ENCODE data around the gene FRMPD2.
"Not testable (repeated sequence)": the region's sequence is repeated elsewhere in the genome, so short reads cannot be mapped to it uniquely, and the experiment has no call there.

Gene FRMPD2

DNA sequence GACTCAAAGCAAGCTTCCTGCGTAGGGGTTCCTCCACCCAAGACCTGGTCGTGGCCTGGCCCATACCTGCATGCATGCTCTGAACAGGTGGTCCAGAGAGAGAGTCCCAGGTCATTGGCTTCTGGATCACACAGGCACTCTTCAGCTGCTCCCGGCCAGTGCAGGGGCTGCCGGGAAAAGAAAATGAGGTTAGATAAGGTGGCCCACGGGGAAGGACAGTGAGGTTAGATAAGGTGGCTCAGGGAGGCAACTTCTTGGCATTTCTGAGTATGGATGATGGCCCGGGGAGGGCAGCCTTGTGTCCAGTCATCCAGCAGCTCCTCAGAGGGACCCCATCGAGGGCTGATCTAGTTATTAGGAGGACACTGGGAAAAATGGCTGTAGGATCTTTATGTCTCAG is 87.4 kb downstream of the FRMPD2 start:
- no peaks in the 10 kb centered on the region for H3K79me2 ChIP-seq (ENCODE audit: insufficient read depth, low read length)
- no peaks in the 10 kb centered on the region for H3K4me1 ChIP-seq (ENCODE audit: insufficient read depth, low read length, poor library complexity, severe bottlenecking)
- no peaks in the 10 kb centered on the region for H3K9me3 ChIP-seq (ENCODE audit: insufficient read depth, low read depth, low read length)
- H3K9me2 ChIP-seq (replicated peaks; ENCODE audit: low read depth, low read length): no peaks in the 10 kb centered on the region
- H3K4me3 ChIP-seq (ENCODE audit: low read length, poor library complexity, severe bottlenecking): no peak overlapping the region
- no peaks in the 10 kb centered on the region for H4K20me1 ChIP-seq (ENCODE audit: insufficient read depth, low read length, poor library complexity, severe bottlenecking)
- no peaks in the 10 kb centered on the region for H3F3A ChIP-seq (ENCODE audit: low read depth)
- H3K9ac ChIP-seq (ENCODE audit: low read depth, low read length, poor library complexity, severe bottlenecking): no peak overlapping the region
- H3K36me3 ChIP-seq (ENCODE audit: insufficient read depth, low read length): no peaks in the 10 kb centered on the region
- no peak overlapping the region for H2AFZ ChIP-seq (ENCODE audit: low read length)
- H3K4me2 ChIP-seq (ENCODE audit: low read depth, low read length, poor library complexity, severe bottlenecking): no peak overlapping the region
- peaks cover 9% of the 10 kb centered on the region for H3K27me3 ChIP-seq (ENCODE audit: insufficient read depth, low read length, poor library complexity, severe bottlenecking)
- TF ChIP-seq, protein P1, sequence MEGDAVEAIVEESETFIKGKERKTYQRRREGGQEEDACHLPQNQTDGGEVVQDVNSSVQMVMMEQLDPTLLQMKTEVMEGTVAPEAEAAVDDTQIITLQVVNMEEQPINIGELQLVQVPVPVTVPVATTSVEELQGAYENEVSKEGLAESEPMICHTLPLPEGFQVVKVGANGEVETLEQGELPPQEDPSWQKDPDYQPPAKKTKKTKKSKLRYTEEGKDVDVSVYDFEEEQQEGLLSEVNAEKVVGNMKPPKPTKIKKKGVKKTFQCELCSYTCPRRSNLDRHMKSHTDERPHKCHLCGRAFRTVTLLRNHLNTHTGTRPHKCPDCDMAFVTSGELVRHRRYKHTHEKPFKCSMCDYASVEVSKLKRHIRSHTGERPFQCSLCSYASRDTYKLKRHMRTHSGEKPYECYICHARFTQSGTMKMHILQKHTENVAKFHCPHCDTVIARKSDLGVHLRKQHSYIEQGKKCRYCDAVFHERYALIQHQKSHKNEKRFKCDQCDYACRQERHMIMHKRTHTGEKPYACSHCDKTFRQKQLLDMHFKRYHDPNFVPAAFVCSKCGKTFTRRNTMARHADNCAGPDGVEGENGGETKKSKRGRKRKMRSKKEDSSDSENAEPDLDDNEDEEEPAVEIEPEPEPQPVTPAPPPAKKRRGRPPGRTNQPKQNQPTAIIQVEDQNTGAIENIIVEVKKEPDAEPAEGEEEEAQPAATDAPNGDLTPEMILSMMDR (conservative IDR thresholded peaks at IDR 0.05; ENCODE audit: low read length): no peak
- no peak for TF ChIP-seq EZH2phosphoT487 (IDR thresholded peaks at IDR 0.05; ENCODE audit: borderline replicate concordance)

DNA sequence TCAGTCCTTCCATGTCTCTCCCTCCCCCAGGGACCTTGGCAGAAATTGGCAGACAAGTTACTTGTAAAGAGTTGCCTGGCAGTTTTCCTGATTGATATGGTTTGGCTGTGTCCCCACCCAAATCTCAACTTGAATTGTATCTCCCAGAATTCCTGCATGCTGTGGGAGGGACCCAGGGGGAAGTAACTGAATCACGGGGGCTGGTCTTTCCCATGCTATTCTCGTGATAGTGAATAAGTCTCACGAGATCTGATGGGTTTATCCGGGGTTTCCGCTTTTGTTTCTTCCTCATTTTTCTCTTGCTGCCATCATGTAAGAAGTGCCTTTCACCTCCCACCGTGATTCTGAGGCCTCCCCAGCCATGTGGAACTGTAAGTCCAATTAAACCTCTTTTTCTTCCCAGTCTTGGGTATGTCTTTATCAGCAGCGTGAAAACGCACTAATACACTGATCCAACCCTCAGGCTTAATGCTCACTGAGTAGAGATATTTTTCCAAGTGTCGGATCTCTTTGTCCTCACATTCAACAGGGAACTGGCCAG is 88.2 kb downstream of the FRMPD2 start:
- H3K9ac ChIP-seq (ENCODE audit: low read depth, low read length, poor library complexity, severe bottlenecking); H2AFZ ChIP-seq (ENCODE audit: low read length): not testable (repeated sequence)

DNA sequence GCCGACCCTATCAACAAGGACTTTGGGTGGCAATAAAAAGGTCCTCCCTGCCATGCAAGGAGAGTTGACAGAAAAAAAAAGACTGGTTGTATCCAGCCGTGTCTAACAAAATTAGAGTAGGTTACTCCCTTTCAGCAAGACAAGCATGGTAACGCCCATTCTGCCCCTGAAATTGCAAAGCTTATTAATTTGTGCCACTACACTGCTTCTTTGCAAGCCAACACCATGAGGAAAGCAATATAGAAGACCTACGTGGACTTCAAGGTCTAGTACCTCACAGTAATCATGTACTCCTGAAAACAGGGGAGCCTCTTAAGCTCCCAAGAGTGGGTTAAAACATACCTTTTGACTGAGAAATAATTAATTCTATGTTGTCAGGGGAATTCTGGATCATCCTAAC is 90.3 kb downstream of the FRMPD2 start:
- H3F3A ChIP-seq (ENCODE audit: low read depth): no peaks in the 10 kb centered on the region
- H3K79me2 ChIP-seq (ENCODE audit: insufficient read depth, low read length): no peaks in the 10 kb centered on the region
- TF ChIP-seq EZH2phosphoT487 (IDR thresholded peaks at IDR 0.05; ENCODE audit: borderline replicate concordance): no peak
- TF ChIP-seq, protein P1 (conservative IDR thresholded peaks at IDR 0.05; ENCODE audit: low read length): no peak
- H3K9me2 ChIP-seq (replicated peaks; ENCODE audit: low read depth, low read length): no peaks in the 10 kb centered on the region
- H3K9me3 ChIP-seq (ENCODE audit: insufficient read depth, low read depth, low read length): no peaks in the 10 kb centered on the region
- H3K27me3 ChIP-seq (ENCODE audit: insufficient read depth, low read length, poor library complexity, severe bottlenecking): peaks cover 5% of the 10 kb centered on the region
- H3K4me2 ChIP-seq (ENCODE audit: low read depth, low read length, poor library complexity, severe bottlenecking): no peak overlapping the region
- H2AFZ ChIP-seq (ENCODE audit: low read length): no peak overlapping the region
- no peaks in the 10 kb centered on the region for H3K36me3 ChIP-seq (ENCODE audit: insufficient read depth, low read length)
- no peaks in the 10 kb centered on the region for H4K20me1 ChIP-seq (ENCODE audit: insufficient read depth, low read length, poor library complexity, severe bottlenecking)
- H3K4me1 ChIP-seq (ENCODE audit: insufficient read depth, low read length, poor library complexity, severe bottlenecking): no peaks in the 10 kb centered on the region
- no peak overlapping the region for H3K9ac ChIP-seq (ENCODE audit: low read depth, low read length, poor library complexity, severe bottlenecking)
- no peak overlapping the region for H3K4me3 ChIP-seq (ENCODE audit: low read length, poor library complexity, severe bottlenecking)

More for the DNA sequence above, 88.2 kb downstream of the FRMPD2 start:
- not testable (repeated sequence) for H3K27me3 ChIP-seq (ENCODE audit: insufficient read depth, low read length, poor library complexity, severe bottlenecking); H3K79me2 ChIP-seq (ENCODE audit: insufficient read depth, low read length); H3K4me3 ChIP-seq (ENCODE audit: low read length, poor library complexity, severe bottlenecking); H3F3A ChIP-seq (ENCODE audit: low read depth); H3K36me3 ChIP-seq (ENCODE audit: insufficient read depth, low read length); H3K4me1 ChIP-seq (ENCODE audit: insufficient read depth, low read length, poor library complexity, severe bottlenecking); H3K4me2 ChIP-seq (ENCODE audit: low read depth, low read length, poor library complexity, severe bottlenecking); H3K9me2 ChIP-seq (replicated peaks; ENCODE audit: low read depth, low read length); H4K20me1 ChIP-seq (ENCODE audit: insufficient read depth, low read length, poor library complexity, severe bottlenecking); H3K9me3 ChIP-seq (ENCODE audit: insufficient read depth, low read depth, low read length)

DNA sequence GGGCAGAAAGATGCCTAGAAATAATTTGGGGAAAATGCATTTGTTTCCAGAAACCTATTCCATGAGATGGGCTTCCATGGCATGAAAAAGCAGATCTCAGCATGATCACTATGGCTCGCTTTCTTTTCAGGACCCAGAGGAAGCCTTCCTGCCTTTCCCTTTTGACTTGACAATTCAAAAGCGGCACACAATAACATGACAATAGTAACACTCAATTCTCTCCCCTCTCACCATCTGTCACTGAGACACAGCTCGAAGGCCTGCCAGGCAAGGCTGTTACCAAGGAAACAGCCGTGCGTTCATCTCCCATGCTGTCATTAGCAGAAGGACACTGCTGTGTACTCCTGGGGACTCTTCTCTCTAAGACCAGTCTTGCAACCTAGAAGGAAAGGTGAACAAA is 101.8 kb downstream of the FRMPD2 start:
- H3K79me2 ChIP-seq (ENCODE audit: insufficient read depth, low read length); H3K4me3 ChIP-seq (ENCODE audit: low read length, poor library complexity, severe bottlenecking); H3K36me3 ChIP-seq (ENCODE audit: insufficient read depth, low read length); H3K27me3 ChIP-seq (ENCODE audit: insufficient read depth, low read length, poor library complexity, severe bottlenecking); H3K9ac ChIP-seq (ENCODE audit: low read depth, low read length, poor library complexity, severe bottlenecking); H3F3A ChIP-seq (ENCODE audit: low read depth); H4K20me1 ChIP-seq (ENCODE audit: insufficient read depth, low read length, poor library complexity, severe bottlenecking); H3K4me1 ChIP-seq (ENCODE audit: insufficient read depth, low read length, poor library complexity, severe bottlenecking); H3K9me2 ChIP-seq (replicated peaks; ENCODE audit: low read depth, low read length); H2AFZ ChIP-seq (ENCODE audit: low read length); H3K4me2 ChIP-seq (ENCODE audit: low read depth, low read length, poor library complexity, severe bottlenecking); H3K9me3 ChIP-seq (ENCODE audit: insufficient read depth, low read depth, low read length): not testable (repeated sequence)

DNA sequence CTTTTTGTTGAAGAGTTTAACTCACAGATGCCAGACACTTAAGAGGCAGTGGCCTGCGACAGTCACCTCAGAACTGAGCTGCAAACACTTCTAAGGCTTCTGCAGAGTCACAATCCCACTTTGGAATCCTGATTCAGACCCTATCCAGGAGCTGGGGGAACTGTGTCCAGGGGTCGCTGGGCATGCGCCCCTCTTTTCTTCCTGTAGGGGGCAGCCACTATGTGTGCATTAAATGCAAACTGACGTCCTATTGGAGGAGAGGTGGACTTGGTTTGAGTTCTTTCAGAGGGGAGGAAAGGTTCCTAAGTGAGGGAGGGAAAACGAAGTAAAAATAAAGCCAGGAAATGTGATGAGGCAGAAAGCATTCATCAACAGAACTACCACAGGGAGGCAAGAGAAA is 113.8 kb downstream of the FRMPD2 start:
- H4K20me1 ChIP-seq (ENCODE audit: insufficient read depth, low read length, poor library complexity, severe bottlenecking); H3K4me1 ChIP-seq (ENCODE audit: insufficient read depth, low read length, poor library complexity, severe bottlenecking); H3K9me2 ChIP-seq (replicated peaks; ENCODE audit: low read depth, low read length); H3K79me2 ChIP-seq (ENCODE audit: insufficient read depth, low read length); H3F3A ChIP-seq (ENCODE audit: low read depth); H3K9ac ChIP-seq (ENCODE audit: low read depth, low read length, poor library complexity, severe bottlenecking); H3K4me2 ChIP-seq (ENCODE audit: low read depth, low read length, poor library complexity, severe bottlenecking); H2AFZ ChIP-seq (ENCODE audit: low read length); H3K4me3 ChIP-seq (ENCODE audit: low read length, poor library complexity, severe bottlenecking); H3K36me3 ChIP-seq (ENCODE audit: insufficient read depth, low read length); H3K9me3 ChIP-seq (ENCODE audit: insufficient read depth, low read depth, low read length); H3K27me3 ChIP-seq (ENCODE audit: insufficient read depth, low read length, poor library complexity, severe bottlenecking): not testable (repeated sequence)

DNA sequence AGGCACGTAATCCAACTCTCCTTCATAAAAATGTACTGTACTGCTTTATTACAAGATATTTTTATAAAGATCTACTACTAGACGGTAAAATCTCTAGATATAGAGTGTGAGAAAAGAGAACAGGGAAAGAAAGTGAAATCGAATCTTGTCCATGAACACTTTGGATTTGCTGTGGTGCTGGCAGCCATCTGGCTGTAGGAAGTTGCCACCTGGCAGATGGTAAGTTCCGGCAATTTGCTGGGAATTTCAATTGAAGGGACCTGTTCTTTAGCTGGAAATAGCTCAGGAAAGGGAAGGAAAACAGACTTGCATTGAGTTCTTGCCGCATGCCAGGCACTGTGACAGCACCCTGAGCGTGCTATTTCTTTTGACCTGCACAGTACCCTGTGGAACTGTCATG is 114.3 kb downstream of the FRMPD2 start:
- H3K79me2 ChIP-seq (ENCODE audit: insufficient read depth, low read length); H3F3A ChIP-seq (ENCODE audit: low read depth); H3K9ac ChIP-seq (ENCODE audit: low read depth, low read length, poor library complexity, severe bottlenecking); H3K4me3 ChIP-seq (ENCODE audit: low read length, poor library complexity, severe bottlenecking); H3K36me3 ChIP-seq (ENCODE audit: insufficient read depth, low read length); H3K27me3 ChIP-seq (ENCODE audit: insufficient read depth, low read length, poor library complexity, severe bottlenecking); H4K20me1 ChIP-seq (ENCODE audit: insufficient read depth, low read length, poor library complexity, severe bottlenecking); H3K9me2 ChIP-seq (replicated peaks; ENCODE audit: low read depth, low read length); H3K4me1 ChIP-seq (ENCODE audit: insufficient read depth, low read length, poor library complexity, severe bottlenecking); H3K4me2 ChIP-seq (ENCODE audit: low read depth, low read length, poor library complexity, severe bottlenecking); H2AFZ ChIP-seq (ENCODE audit: low read length); H3K9me3 ChIP-seq (ENCODE audit: insufficient read depth, low read depth, low read length): not testable (repeated sequence)

Measured in Loucy (cell line).